Fibroblast of gingiva (primary cell): ENCODE measurements around the gene PLCL2.
A peak's percentile ranks its signal among the peaks of the same experiment; 100 is the strongest.

Experiments
- DNase-seq: peaks from one replicate; pipeline ENCODE4 v3.0.0-alpha.2; 2011; ENCODE audit warnings: low read depth

The PLCL2 gene

GRCh38 chr3:16884748-16885592, at the start of gene PLCL2:
TSS of gene PLCL2 (plus strand) at chr3:16884955. CDS start at chr3:16885040, 85 bp downstream.
- peak; percentile 38 for DNase-seq

GRCh38 chr3:16836505-16837237, 48.1 kb upstream of the PLCL2 start:
- peak; percentile 19 for DNase-seq

DNA sequence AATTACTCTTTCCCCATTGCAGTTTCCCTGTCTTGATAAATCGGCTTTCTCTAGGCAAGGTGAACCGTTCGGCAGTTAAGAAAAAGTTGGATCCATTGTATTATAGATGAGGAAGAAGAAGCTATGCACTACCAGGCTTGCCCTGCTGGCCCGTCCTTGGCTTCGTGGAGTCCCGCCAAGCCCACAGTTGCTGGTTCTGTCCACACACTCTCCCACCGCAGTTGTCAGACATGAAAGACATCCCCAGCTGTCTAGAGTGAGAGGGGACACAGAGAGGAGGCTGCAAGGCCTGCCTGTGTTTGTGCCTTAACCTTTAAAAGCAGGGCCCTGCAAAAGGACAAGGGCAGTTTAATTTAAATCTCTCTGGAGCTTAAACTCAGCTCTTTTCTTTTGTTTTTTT, 47.2 kb upstream of the PLCL2 start:
- DNase-seq: no peak

- no peak for DNase-seq
These were observed 46.2 kb upstream of the PLCL2 start for GRCh38 chr3:16838561-16838960.

- DNase-seq: no peak
These were observed 45.3 kb upstream of the PLCL2 start for GRCh38 chr3:16839271-16840100.

- DNase-seq: no peak
These were observed 44.7 kb upstream of the PLCL2 start for GRCh38 chr3:16840101-16840424.

DNA sequence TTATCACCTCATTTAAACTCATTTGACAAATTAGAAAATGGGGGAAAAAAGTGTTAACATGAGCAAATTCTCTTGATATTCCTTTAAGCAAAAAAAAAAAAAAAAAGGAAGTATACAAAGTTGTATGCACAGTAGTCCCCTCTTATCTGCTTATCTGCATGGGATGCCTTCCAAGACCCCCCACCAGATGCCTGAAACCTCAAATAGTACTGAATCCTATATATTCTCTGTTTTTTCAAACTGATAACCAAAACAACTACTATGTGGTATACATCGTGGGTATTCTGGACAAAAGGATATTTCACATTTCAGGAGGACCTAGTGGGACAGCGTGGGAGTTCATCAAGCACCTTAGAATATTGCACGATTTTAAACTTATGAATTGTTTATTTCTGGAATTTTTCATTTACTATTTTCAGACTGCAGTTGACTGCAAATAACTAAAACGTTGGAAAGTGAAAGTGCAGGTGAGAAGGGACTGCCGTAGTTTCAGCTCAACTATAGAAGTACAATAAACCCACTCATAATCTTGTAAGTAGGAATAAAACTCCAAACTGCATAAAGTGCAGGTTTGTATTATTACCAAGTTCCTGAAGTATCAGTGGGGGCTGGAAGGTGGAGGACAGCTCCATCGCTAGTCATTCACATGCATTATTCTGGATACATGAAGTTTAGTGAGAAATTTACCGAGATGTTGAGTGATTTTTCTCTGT, 43.6 kb upstream of the PLCL2 start:
- no peak for DNase-seq

GRCh38 chr3:16841904-16842271, 42.9 kb upstream of the PLCL2 start:
- DNase-seq: no peak

GRCh38 chr3:16842272-16843270, 42.2 kb upstream of the PLCL2 start:
- DNase-seq: no peak

DNA sequence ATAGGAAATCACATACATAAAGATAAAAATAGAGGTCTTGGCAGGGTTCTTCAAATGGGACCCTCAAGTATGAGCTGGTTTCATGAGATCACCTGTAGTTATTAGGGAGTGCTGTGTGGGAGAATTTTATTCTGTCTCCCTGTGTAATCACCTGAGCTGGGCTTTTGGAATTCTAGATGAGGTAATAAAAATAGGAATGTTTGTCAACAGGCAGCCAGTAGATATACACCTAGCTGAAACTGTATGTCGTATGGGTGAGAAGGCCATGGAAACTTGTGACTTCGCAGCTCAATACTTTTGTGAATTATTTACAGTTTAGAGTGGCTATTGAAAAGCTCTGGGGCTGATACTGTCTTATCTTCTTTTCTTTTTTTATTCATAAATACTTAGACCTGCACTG, 40.5 kb upstream of the PLCL2 start:
- DNase-seq: no peak

DNA sequence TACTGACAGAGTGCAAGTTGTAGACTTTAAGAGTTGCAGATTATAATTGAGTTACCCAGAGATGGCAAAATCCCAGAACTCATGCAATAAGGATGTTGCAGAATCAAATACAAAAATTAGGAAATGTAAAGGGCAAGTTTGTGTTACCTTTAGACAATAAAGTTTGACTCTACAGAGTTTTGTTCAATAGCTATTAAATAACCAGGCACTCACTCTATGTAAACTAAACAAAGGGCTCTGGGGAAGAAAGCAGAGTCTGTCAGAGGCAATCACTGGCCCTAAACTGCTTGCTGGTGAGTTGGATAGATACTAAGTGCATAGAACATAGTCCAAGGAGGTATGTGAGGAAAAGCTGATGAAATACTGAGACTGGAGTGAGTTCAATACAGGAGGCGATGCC, 40.0 kb upstream of the PLCL2 start:
- peak; percentile 59 for DNase-seq

DNA sequence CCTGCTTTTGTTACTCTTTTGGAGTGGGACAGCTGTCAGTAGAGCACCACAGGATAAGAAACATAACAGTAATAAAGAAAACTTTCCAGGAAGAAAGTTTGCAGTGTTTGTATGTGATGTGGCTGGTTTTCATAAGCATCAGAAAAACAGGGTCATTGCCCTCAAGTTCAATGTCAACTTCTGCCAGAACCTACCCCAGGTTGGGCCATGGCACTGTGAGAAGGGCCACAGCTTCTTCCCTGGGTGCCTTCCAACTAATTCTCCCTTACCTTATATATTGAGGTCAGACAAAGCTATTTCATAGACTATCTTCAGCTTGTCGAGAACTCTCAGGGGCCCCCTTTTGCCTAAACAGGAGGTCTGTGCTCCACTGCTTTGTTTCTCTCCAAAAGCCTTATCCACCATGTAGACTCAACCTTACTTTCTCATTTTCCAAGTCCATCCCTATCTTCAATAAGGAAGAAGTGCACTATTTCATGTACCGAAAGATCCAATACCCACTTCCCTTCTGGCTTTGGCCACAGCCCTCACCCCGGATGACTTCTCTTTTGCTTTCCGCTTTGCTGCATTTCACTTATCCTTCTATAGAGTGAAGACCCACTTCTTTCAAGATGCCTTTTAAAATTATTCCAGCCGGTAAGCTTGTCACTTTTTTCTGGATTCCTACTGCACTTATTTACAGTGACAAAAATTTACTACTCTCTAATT, 38.2 kb upstream of the PLCL2 start:
- DNase-seq: no peak

GRCh38 chr3:16848007-16848406, 36.7 kb upstream of the PLCL2 start:
- no peak for DNase-seq

DNA sequence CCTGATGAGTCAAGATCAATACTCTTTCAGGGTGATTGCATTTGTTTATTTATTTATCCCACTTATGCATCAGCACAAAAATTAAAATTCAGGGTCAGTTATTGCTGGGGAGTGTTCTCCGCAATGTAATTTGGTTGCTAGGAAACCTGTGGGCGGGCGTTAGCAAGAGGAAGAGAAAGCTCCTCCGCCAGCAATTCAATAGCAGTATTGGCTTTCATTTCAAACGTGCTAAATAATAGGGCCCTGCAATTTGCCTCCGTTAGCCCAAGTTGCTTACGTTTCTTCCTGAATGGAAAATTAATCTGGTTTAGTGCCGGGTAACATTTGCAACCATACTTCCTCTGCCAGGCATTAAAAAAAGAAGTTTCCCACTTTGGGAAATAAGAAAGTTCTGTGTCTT, 35.5 kb upstream of the PLCL2 start:
- peak; percentile 84 for DNase-seq

GRCh38 chr3:16849795-16850194, 35.0 kb upstream of the PLCL2 start:
- DNase-seq: peak; percentile 71

GRCh38 chr3:16855497-16855896, 29.3 kb upstream of the PLCL2 start:
- DNase-seq: no peak

GRCh38 chr3:16860234-16860633, 24.5 kb upstream of the PLCL2 start:
- DNase-seq: no peak

- DNase-seq: no peak
These were observed 23.3 kb upstream of the PLCL2 start for GRCh38 chr3:16861432-16861831.

- peak; percentile 53 for DNase-seq
These were observed 20.0 kb upstream of the PLCL2 start for GRCh38 chr3:16864610-16865313.
